OCI-LY1 (cell line): Measurements from ENCODE around the gene TMEM62.

Experiments used
- H2AFZ ChIP-seq: fragments of 200-600 bp; sonication (generic), shearing (Covaris generic); 2 replicates; pipeline ENCODE4 v1.6.0; 2014; ENCODE audit warnings: antibody characterized with exemption, mild to moderate bottlenecking, low read length
- H3F3A ChIP-seq: fragments of 200-600 bp; sonication (generic), shearing (Covaris generic); 2 replicates; pipeline ENCODE4 v1.6.0; 2014; ENCODE audit warnings: mild to moderate bottlenecking, antibody characterized with exemption, low read length, moderate library complexity; ENCODE audit not compliant: insufficient read depth
- H3K27ac ChIP-seq: fragments of 200-600 bp; sonication (generic); 2 replicates; pipeline ENCODE4 v1.5.1; 2014; ENCODE audit warnings: low read length, mixed run types, mild to moderate bottlenecking, low read depth; ENCODE audit not compliant: poor library complexity, severe bottlenecking
- H3K27me3 ChIP-seq: fragments of 200-600 bp; sonication (generic); 2 replicates; pipeline ENCODE4 v1.6.0; 2014; ENCODE audit warnings: antibody characterized with exemption, mild to moderate bottlenecking, low read length, moderate library complexity; ENCODE audit not compliant: insufficient read depth
- H3K36me3 ChIP-seq: fragments of 200-600 bp; sonication (generic); 2 replicates; pipeline ENCODE4 v1.6.1; 2014; ENCODE audit warnings: mild to moderate bottlenecking, antibody characterized with exemption, low read length, moderate library complexity, mixed read lengths; ENCODE audit not compliant: insufficient read depth
- H3K4me1 ChIP-seq: fragments of 200-600 bp; sonication (generic); 2 replicates; pipeline ENCODE4 v1.5.1; 2014; ENCODE audit warnings: mild to moderate bottlenecking, low read length, moderate library complexity; ENCODE audit not compliant: insufficient read depth, severe bottlenecking
- H3K4me2 ChIP-seq: fragments of 200-600 bp; sonication (generic), shearing (Covaris generic); 2 replicates; pipeline ENCODE4 v1.6.1; 2014; ENCODE audit warnings: low read length
- H3K4me3 ChIP-seq: fragments of 200-600 bp; sonication (generic); 2 replicates; pipeline ENCODE4 v1.5.1; 2014; ENCODE audit warnings: low read length, low read depth, mild to moderate bottlenecking, mixed read lengths; ENCODE audit not compliant: poor library complexity, severe bottlenecking
- H3K79me2 ChIP-seq: fragments of 200-600 bp; shearing (Covaris generic); 2 replicates; pipeline ENCODE4 v1.6.1; 2016; ENCODE audit warnings: mixed run types, low read length, mixed read lengths; ENCODE audit not compliant: insufficient read depth
- H3K9ac ChIP-seq: fragments of 200-600 bp; sonication (generic), shearing (Covaris generic); 2 replicates; pipeline ENCODE4 v1.6.1; 2014; ENCODE audit warnings: mild to moderate bottlenecking, low read length, mixed read lengths
- H3K9me2 ChIP-seq: fragments of 200-600 bp; sonication (generic), shearing (Covaris generic); 2 replicates; pipeline ENCODE4 v1.6.1; 2014; ENCODE audit warnings: low read depth, mild to moderate bottlenecking, low read length, mixed read lengths
- H3K9me3 ChIP-seq: fragments of 200-600 bp; shearing (Covaris generic); 2 replicates; pipeline ENCODE4 v1.6.1; 2014; ENCODE audit warnings: low read length, mixed read lengths
- H4K20me1 ChIP-seq: fragments of 200-600 bp; sonication (generic), shearing (Covaris generic); 2 replicates; pipeline ENCODE4 v1.6.0; 2016; ENCODE audit warnings: mild to moderate bottlenecking, low read length; ENCODE audit not compliant: insufficient read depth
- CTCF ChIP-seq: fragments of 200-600 bp; sonication (generic), shearing (Covaris generic); IDR thresholded peaks from 2 replicates; pipeline ENCODE4 v1.5.1; 2017; ENCODE audit warnings: mild to moderate bottlenecking, antibody characterized with exemption, low read length, moderate library complexity, mixed read lengths
- EZH2 ChIP-seq: fragments of 200-600 bp; sonication (generic), shearing (Covaris generic); IDR thresholded peaks from 2 replicates; pipeline ENCODE4 v1.8.0; 2017; ENCODE audit warnings: borderline replicate concordance, mixed run types, mild to moderate bottlenecking, antibody characterized with exemption, low read length, moderate library complexity, mixed read lengths

Gene TMEM62

GRCh38 chr15:43213466-43213865, 80.1 kb downstream of the TMEM62 start:
- TF ChIP-seq EZH2 (no peak), CTCF (no peak)
- no peaks in the 10 kb centered on the region for H3F3A ChIP-seq
- no peaks in the 10 kb centered on the region for H3K4me1 ChIP-seq
- no peak overlapping the region for H3K9ac ChIP-seq
- peaks cover 14% of the 10 kb centered on the region for H3K27me3 ChIP-seq
- no peaks in the 10 kb centered on the region for H4K20me1 ChIP-seq
- H3K36me3 ChIP-seq, result no peaks in the 10 kb centered on the region
- H3K9me3 ChIP-seq, result no peaks in the 10 kb centered on the region
- H2AFZ ChIP-seq, result no peak overlapping the region
- no peaks in the 10 kb centered on the region for H3K9me2 ChIP-seq
- H3K79me2 ChIP-seq, result no peaks in the 10 kb centered on the region
- no peak overlapping the region for H3K4me2 ChIP-seq
- no peak overlapping the region for H3K27ac ChIP-seq
- no peak overlapping the region for H3K4me3 ChIP-seq

GRCh38 chr15:43214169-43214568, 80.8 kb downstream of the TMEM62 start:
- no peaks in the 10 kb centered on the region for H3F3A ChIP-seq
- no peak overlapping the region for H2AFZ ChIP-seq
- TF ChIP-seq CTCF (no peak), EZH2 (no peak)
- H3K36me3 ChIP-seq, result no peaks in the 10 kb centered on the region
- H3K9ac ChIP-seq, result no peak overlapping the region
- no peak overlapping the region for H3K27ac ChIP-seq
- H3K27me3 ChIP-seq, result peaks cover 14% of the 10 kb centered on the region
- no peaks in the 10 kb centered on the region for H4K20me1 ChIP-seq
- H3K4me1 ChIP-seq, result no peaks in the 10 kb centered on the region
- no peak overlapping the region for H3K4me3 ChIP-seq
- no peaks in the 10 kb centered on the region for H3K9me2 ChIP-seq
- H3K4me2 ChIP-seq, result no peak overlapping the region
- H3K79me2 ChIP-seq, result no peaks in the 10 kb centered on the region
- H3K9me3 ChIP-seq, result no peaks in the 10 kb centered on the region

GRCh38 chr15:43214592-43215295, 81.4 kb downstream of the TMEM62 start:
- Histone ChIP-seq H3K36me3 (no peaks in the 10 kb centered on the region), H3K27me3 (peaks cover 14% of the 10 kb centered on the region), H3K4me1 (no peaks in the 10 kb centered on the region), H3K9me2 (no peaks in the 10 kb centered on the region), H2AFZ (no peak overlapping the region), H3F3A (no peaks in the 10 kb centered on the region), H3K79me2 (no peaks in the 10 kb centered on the region), H3K9ac (no peak overlapping the region), H3K4me2 (no peak overlapping the region), H3K9me3 (no peaks in the 10 kb centered on the region), H3K27ac (no peak overlapping the region), H3K4me3 (no peak overlapping the region), H4K20me1 (no peaks in the 10 kb centered on the region)
- no peak for TF ChIP-seq EZH2
- no peak for TF ChIP-seq CTCF
